Activated naive CD4-positive, alpha-beta T cell treated with anti-CD3 and anti-CD28 coated beads, Interleukin-2, amount 50 U/mL, for 72 hours (primary cell): ENCODE results near the gene NLRP3. TPM values are rescaled to one million over a fixed set of nuclear protein-coding genes. Genes with fewer than 3 reads are reported as not detected.
"Not testable (repeated sequence)": the region's sequence is repeated elsewhere in the genome, so short reads cannot be mapped to it uniquely, and the experiment has no call there.

Experiments used
- ATAC-seq, 2 donors: fragments of 150-1000 bp; cut with Tn5 transposase; 2 replicates each; pipeline ENCODE4 v1.10.0; 2021; ENCODE audit warnings: mild to moderate bottlenecking in 2 of 2, moderate library complexity in 2 of 2
- DNase-seq, 2 donors: peaks; one replicate each; pipeline ENCODE4 v3.0.0; 2021 to 2022; ENCODE audit warnings: low spot score in 2 of 2
- H3K27ac Mint-ChIP-seq, 2 donors: one replicate each; pipeline ENCODE4 v1.8.0; 2022; ENCODE audit warnings: mild to moderate bottlenecking in 2 of 2, mixed read lengths in 2 of 2
- H3K36me3 Mint-ChIP-seq, 2 donors: one replicate each; pipeline ENCODE4 v1.8.0; 2022; ENCODE audit warnings: mixed read lengths in 2 of 2
- H3K9me3 Mint-ChIP-seq, 2 donors: one replicate each; pipeline ENCODE4 v1.8.0; 2022; ENCODE audit warnings: mixed read lengths in 2 of 2
- total RNA-seq, 2 donors: library from RNA; stranded (reverse); gene quantifications; one replicate each; pipeline ENCODE4 v1.2.3, GENCODE V29; 2022

The NLRP3 gene
- total RNA-seq, 2 donors from 2014 or later, result 0.34 to 1.3 TPM

- no peak overlapping the region for H3K27ac Mint-ChIP-seq
- ATAC-seq, result no peak
- H3K9me3 Mint-ChIP-seq, result no peaks in the 10 kb centered on the region
- H3K36me3 Mint-ChIP-seq, result peaks cover 10 to 17% of the 10 kb centered on the region in 2 donors
- DNase-seq, result no peak
These were observed 31.4 kb downstream of the NLRP3 start for GRCh38 chr1:247447162-247447909.

GRCh38 chr1:247448107-247448791 lies 32.3 kb downstream of the NLRP3 start:
- Mint-ChIP-seq H3K36me3 (peaks cover 10 to 17% of the 10 kb centered on the region in 2 donors), H3K27ac (no peak overlapping the region), H3K9me3 (no peaks in the 10 kb centered on the region)
- DNase-seq (peak in 1 of 2 donors; percentile 32), ATAC-seq (peak in 1 of 2 donors; percentile 69)

GRCh38 chr1:247451388-247452010 lies 35.5 kb downstream of the NLRP3 start:
- H3K36me3 Mint-ChIP-seq, result peaks cover 4 to 10% of the 10 kb centered on the region in 2 donors
- ATAC-seq, result no peak
- no peak overlapping the region for H3K27ac Mint-ChIP-seq
- H3K9me3 Mint-ChIP-seq, result no peaks in the 10 kb centered on the region
- DNase-seq, result no peak

GRCh38 chr1:247452447-247453039 lies 36.6 kb downstream of the NLRP3 start:
- ATAC-seq (no peak), DNase-seq (no peak)
- Mint-ChIP-seq H3K36me3 (peaks cover 0 to under 1% of the 10 kb centered on the region in 2 donors), H3K9me3 (no peaks in the 10 kb centered on the region), H3K27ac (no peak overlapping the region)

- H3K36me3 Mint-ChIP-seq, result no peaks in the 10 kb centered on the region
- no peaks in the 10 kb centered on the region for H3K9me3 Mint-ChIP-seq
- no peak for ATAC-seq
- no peak overlapping the region for H3K27ac Mint-ChIP-seq
- no peak for DNase-seq
These were observed 37.3 kb downstream of the NLRP3 start for GRCh38 chr1:247453245-247453644.

- DNase-seq, result no peak
- no peak for ATAC-seq
- Mint-ChIP-seq H3K9me3 (no peaks in the 10 kb centered on the region), H3K36me3 (no peaks in the 10 kb centered on the region), H3K27ac (no peak overlapping the region)
These were observed 38.0 kb downstream of the NLRP3 start for GRCh38 chr1:247453997-247454396.

- DNase-seq, result no peak
- H3K27ac Mint-ChIP-seq, result no peak overlapping the region
- no peak for ATAC-seq
- no peaks in the 10 kb centered on the region for H3K9me3 Mint-ChIP-seq
- H3K36me3 Mint-ChIP-seq, result no peaks in the 10 kb centered on the region
These were observed 40.0 kb downstream of the NLRP3 start for GRCh38 chr1:247456021-247456420.

- Mint-ChIP-seq H3K36me3 (no peaks in the 10 kb centered on the region), H3K27ac (no peak overlapping the region), H3K9me3 (no peaks in the 10 kb centered on the region)
- peak; percentile 85 to 93 for ATAC-seq
- DNase-seq, result peak in 1 of 2 donors; percentile 14
These were observed 41.1 kb downstream of the NLRP3 start for GRCh38 chr1:247456914-247457639.

GRCh38 chr1:247459507-247459906 lies 43.5 kb downstream of the NLRP3 start:
- Mint-ChIP-seq H3K27ac (no peak overlapping the region), H3K36me3 (no peaks in the 10 kb centered on the region), H3K9me3 (no peaks in the 10 kb centered on the region)
- no peak for DNase-seq
- no peak for ATAC-seq

GRCh38 chr1:247465796-247466195 lies 49.8 kb downstream of the NLRP3 start:
- H3K36me3 Mint-ChIP-seq, result no peaks in the 10 kb centered on the region
- DNase-seq (no peak), ATAC-seq (no peak)
- no peaks in the 10 kb centered on the region for H3K9me3 Mint-ChIP-seq
- H3K27ac Mint-ChIP-seq, result no peak overlapping the region

- ATAC-seq (peak; percentile 36 to 80), DNase-seq (no peak)
- H3K36me3 Mint-ChIP-seq, result no peaks in the 10 kb centered on the region
These were observed 51.2 kb downstream of the NLRP3 start for GRCh38 chr1:247467129-247467528.

GRCh38 chr1:247468481-247469140 lies 52.6 kb downstream of the NLRP3 start:
- no peaks in the 10 kb centered on the region for H3K36me3 Mint-ChIP-seq
- H3K9me3 Mint-ChIP-seq, result no peaks in the 10 kb centered on the region
- ATAC-seq, result no peak
- DNase-seq, result no peak
- H3K27ac Mint-ChIP-seq, result peak overlapping the region in 1 of 2 donors; percentile 31

More at GRCh38 chr1:247467129-247467528, 51.2 kb downstream of the NLRP3 start:
- Mint-ChIP-seq H3K27ac (no peak overlapping the region), H3K9me3 (no peaks in the 10 kb centered on the region)

- Mint-ChIP-seq H3K9me3 (no peaks in the 10 kb centered on the region), H3K27ac (peak overlapping the region in 1 of 2 donors; percentile 31), H3K36me3 (no peaks in the 10 kb centered on the region)
- no peak for DNase-seq
- ATAC-seq, result no peak
These were observed 53.2 kb downstream of the NLRP3 start for GRCh38 chr1:247469141-247469535.

- H3K27ac Mint-ChIP-seq, DNase-seq, H3K9me3 Mint-ChIP-seq, ATAC-seq, H3K36me3 Mint-ChIP-seq: not testable (repeated sequence)
These were observed 55.0 kb downstream of the NLRP3 start for GRCh38 chr1:247470942-247471429.

- Mint-ChIP-seq H3K36me3 (no peaks in the 10 kb centered on the region), H3K9me3 (no peaks in the 10 kb centered on the region), H3K27ac (no peak overlapping the region)
- DNase-seq (no peak), ATAC-seq (no peak)
These were observed 55.6 kb downstream of the NLRP3 start for GRCh38 chr1:247471445-247472016.
